GM19099 (cell line): ENCODE data around the gene NXPH4.

ENCODE experiments used
- POLR2A ChIP-seq: IDR thresholded peaks from 3 replicates; pipeline ENCODE4 v1.6.1; 2011; ENCODE audit warnings: low read depth; ENCODE audit not compliant: insufficient read length; ENCODE audit errors: extremely low read depth

The NXPH4 gene

DNA sequence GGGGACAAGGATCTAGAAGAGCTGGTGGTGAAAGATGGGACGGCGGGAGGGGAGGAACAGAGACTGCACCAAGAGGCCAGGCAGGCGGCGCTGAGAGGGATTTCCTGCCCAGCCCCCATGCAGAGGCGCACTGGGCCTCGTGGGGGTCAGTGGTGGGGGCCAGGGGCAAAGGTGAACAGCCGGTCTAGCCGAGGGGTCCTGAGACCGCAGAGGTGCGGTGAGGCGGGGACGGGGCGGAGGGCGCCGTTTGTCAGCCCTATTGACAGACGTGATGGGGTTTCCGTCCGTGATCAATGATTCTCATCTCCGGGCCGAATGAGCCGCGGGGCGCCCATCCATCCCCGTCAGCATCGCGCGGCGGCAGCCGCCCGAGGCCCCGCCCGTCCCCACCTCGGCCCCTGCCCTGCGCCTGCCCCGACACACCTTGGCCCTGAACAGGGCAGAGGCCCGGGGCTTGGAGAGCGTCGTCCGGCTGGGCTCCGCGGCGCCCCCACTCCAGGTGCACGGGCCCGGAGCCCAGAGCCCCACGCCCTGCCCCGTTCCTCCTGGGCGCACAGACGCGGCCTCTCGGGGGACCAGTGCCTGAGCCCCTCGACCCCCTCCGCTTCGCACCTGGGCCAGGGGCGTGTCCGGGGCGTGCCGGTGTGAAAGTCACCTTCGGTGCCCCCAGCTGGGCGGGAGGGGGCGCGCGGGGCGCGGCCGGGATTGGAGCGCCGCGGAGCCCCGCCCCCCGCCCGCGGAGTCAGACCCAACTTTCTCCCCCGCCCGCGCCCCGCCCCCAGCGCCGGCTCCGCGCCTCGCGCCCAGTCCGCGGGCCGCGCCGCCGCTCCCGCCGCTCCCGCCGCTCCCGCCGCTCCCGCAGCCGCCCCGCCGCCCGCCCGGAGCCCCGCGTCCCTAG is at the start of gene NXPH4:
TSS of gene NXPH4 (plus strand) at position 781 of the 898 bp plus-strand sequence. CDS start 176 bp downstream, outside the sequence.
- no peak for TF ChIP-seq POLR2A

DNA sequence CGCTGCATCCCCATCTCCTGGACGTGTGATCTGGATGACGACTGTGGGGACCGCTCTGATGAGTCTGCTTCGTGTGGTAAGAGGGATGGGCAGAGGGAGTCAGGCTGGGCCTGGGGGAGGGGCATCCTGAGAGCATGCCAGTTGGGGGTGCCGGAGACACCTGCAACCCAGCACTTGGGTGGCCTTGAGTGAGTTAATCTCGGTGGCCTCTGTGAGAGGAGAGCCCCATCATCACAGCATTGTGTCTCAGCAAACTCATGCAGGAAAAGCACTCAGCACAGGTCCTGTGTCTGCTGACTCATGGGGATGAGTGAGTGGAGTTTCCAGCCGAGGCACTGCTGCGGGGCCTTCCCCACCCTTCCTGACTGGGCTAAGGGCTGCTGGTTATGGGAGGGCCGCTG is 49.6 kb upstream of the NXPH4 start:
- TF ChIP-seq POLR2A, result no peak

DNA sequence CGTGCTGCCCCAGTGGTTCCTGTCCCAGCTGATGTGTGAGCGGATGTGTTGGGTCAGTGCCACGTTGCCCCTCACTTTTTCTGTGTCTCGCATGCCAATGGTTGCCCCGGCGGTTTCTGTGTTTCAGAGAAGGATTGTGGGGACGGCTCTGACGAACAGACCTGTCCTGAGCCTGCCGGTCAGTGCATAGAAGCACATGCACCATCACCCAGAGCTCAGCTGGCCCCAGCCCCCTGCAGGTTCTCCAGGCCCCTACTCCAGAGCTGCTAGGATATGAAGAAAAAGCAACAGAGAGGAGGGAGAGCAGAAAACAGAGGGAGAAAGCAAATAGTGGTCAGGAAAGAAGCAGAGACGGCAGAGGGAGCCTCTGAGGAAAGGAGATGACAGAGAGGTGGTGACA is 48.5 kb upstream of the NXPH4 start:
- TF ChIP-seq POLR2A, result no peak

DNA sequence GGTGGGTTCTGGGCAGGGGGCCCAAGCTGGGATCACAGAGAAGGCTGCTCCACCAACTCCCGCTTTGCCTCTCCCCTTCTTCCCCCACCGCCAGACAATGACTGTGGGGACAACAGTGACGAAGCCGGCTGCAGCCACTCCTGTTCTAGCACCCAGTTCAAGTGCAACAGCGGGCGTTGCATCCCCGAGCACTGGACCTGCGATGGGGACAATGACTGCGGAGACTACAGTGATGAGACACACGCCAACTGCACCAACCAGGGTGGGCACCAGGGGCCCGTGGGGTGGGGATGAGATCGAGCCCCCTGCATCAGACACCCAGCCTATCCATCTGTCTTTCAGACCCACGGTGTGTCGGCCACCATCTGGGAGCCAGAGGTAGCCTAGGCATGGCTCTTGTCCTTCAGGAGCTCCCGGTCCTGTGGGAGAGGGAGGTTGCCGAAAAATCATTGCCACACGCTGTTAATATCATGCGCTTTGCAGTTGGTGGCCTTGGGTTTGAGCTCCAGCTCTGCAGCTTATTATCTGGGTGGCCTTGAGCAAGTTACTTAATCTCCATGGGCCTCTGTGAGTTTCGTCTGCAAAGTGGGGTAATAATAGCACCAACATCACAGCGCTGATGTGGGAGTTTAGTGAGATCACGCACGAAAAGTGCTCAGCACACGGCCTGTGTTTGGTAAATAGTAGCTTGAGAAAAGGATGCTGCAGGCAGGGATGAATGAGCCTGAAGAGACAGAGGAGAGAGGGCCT is 47.4 kb upstream of the NXPH4 start:
- TF ChIP-seq POLR2A, result no peak

DNA sequence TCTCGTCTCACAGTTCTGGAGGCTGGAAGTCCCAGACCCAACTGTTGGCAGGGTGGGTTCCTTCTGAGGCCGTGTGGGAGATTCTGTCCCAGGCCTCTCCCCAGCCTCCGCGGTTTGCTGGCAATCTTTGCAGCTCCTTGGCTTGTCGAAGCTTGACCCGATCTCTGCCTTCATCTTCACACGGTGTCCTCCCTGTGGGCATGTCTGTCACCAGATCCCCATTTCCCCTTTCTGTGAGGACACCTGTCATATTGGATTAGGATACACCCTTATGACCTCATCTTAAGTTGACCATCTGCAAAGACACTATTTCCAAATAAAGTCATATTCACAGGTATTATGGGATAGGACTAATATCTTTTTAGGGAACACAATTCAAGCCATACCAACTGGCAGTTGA is 46.6 kb upstream of the NXPH4 start:
- TF ChIP-seq POLR2A, result no peak

DNA sequence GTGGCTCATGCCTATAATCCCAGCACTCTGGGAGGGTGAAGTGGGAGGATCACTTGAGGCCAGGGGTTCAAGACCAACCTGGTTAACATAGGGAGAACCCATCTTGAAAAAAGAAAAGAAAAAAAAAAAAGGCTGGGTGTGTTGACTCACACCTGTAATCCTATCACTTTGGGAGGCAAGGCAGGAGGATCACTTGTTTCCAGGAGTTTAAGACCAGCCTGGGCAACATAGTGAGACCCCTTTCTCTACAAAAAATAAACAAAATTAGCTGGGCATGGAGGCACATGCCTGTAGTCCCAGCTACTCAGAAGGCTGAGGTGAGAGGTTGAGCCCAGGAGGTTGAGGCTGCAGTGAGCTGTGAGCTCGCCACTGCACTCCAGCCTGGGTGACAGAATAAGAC is 46.2 kb upstream of the NXPH4 start:
- no peak for TF ChIP-seq POLR2A

DNA sequence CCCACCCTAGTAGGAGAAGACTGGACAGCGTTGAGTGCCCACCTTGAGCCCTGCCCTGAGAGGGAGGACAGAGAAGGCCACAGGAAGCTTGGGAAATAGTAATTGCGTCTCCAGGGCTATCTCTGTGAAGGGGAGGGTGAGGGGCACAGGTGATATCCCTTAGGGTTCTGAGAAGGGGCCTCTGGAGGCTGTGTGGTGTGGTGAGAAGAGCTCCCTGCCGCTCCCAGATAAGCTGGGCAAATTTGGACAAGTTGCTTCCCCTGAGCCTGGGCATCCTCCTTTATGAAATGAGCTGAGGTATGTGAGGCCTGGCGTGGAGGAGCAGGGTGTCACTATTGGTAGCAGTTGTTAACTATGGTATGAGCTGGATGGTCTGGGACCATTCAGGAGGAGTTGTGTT is 45.7 kb upstream of the NXPH4 start:
- no peak for TF ChIP-seq POLR2A

DNA sequence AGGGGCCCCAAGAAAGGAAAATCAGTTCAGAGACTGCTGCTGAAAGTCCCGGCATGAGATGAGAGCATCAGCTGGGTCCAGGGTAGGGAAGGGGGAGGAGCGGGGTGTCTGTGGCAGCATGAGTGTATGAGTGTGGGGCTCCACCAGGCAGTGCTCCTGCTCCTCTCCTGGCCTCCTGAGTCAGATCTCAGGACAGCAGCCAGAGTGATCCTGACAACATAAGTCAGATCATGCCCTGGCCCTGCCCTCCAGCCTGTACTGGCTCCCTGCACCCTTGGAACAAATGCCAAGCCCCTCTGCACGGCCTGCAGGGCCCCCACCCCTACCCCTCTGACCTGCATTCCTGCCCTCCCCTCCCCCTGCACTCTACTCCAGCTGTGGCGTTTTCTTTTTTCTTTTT is 44.9 kb upstream of the NXPH4 start:
- no peak for TF ChIP-seq POLR2A

DNA sequence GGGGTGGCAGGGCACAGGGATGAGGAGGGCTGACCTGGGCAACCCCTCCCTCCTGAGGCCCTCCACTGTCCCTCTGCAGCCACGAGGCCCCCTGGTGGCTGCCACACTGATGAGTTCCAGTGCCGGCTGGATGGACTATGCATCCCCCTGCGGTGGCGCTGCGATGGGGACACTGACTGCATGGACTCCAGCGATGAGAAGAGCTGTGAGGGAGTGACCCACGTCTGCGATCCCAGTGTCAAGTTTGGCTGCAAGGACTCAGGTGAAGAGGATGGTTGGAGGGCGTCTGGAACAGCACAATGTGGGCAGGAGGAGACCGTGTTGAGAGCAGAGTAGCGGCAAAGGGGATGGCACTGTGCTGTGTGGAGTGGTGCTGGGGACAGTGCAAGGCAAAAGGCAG is 43.5 kb upstream of the NXPH4 start:
- TF ChIP-seq POLR2A, result no peak

DNA sequence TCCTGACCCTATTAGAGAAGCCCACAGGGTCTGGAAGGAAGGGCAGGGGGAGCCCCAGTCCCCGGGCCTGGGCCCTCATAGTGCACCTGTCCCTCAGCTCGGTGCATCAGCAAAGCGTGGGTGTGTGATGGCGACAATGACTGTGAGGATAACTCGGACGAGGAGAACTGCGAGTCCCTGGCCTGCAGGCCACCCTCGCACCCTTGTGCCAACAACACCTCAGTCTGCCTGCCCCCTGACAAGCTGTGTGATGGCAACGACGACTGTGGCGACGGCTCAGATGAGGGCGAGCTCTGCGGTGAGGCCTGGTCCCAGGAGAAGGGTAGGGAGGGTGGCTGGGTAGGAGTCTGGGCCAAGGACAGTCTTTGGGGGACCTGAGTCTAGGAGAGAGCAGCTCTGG is 42.9 kb upstream of the NXPH4 start:
- no peak for TF ChIP-seq POLR2A

DNA sequence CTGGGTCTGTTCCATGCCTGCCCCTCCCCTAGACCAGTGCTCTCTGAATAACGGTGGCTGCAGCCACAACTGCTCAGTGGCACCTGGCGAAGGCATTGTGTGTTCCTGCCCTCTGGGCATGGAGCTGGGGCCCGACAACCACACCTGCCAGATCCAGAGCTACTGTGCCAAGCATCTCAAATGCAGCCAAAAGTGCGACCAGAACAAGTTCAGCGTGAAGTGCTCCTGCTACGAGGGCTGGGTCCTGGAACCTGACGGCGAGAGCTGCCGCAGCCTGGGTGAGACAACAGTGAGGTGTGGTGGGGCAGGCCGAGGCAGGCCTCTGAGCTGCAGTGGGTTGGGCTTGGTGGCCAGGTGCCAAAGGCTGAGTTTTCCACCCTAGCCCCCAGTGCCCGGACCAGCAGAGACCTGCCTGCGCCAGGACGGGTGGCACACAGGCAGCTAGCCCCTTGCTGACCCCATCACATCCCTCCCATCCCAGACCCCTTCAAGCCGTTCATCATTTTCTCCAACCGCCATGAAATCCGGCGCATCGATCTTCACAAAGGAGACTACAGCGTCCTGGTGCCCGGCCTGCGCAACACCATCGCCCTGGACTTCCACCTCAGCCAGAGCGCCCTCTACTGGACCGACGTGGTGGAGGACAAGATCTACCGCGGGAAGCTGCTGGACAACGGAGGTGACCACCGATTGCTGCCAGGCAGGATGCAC is 41.0 kb upstream of the NXPH4 start:
- no peak for TF ChIP-seq POLR2A

DNA sequence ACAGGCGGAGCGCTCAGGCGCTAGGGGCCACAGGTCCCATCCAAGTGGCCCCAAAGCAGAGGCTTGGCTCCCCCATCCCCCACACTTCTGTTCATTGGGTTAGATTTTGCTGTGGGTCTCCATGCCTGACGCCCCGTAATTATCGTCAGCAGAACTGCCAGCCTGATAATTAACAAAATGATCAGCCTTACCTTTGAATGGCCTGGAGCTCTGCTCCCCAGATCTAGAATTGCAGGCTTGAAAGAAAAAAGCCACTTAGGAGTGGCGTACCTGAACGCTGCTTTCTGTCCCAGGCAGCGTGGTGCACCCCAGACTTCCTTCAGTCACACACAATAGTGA is 40.5 kb upstream of the NXPH4 start:
- no peak for TF ChIP-seq POLR2A

DNA sequence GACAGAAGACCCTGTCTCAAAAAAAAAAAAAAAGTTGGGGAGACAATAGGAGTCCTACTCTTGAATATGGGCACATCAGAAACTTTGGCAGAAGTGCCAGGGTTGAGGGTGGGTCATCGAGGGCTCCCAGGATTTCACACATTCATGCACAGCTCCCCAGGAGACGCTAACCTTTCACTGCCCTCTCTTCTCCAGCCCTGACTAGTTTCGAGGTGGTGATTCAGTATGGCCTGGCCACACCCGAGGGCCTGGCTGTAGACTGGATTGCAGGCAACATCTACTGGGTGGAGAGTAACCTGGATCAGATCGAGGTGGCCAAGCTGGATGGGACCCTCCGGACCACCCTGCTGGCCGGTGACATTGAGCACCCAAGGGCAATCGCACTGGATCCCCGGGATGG is 39.7 kb upstream of the NXPH4 start:
- TF ChIP-seq POLR2A, result no peak

DNA sequence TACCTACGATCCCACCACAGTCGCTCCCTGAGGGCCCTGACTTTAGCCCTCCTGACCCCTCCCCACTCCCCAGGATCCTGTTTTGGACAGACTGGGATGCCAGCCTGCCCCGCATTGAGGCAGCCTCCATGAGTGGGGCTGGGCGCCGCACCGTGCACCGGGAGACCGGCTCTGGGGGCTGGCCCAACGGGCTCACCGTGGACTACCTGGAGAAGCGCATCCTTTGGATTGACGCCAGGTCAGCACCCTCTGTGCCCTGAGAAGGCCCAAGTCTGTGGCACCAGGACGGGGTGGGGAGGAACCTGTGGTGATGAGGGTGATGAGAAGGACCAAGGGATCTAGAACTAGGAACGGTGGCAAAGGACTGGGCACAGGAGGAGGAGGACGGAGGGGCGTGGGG is 39.2 kb upstream of the NXPH4 start:
- no peak for TF ChIP-seq POLR2A

DNA sequence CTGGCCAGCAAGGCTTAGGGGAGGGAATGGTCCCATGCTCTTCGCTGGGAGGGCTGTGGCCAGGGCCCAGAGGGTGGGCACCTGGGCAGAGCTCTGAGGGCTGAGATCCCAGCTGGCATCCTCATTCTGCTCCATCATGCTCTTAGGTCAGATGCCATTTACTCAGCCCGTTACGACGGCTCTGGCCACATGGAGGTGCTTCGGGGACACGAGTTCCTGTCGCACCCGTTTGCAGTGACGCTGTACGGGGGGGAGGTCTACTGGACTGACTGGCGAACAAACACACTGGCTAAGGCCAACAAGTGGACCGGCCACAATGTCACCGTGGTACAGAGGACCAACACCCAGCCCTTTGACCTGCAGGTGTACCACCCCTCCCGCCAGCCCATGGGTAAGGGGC is 38.4 kb upstream of the NXPH4 start:
- TF ChIP-seq POLR2A, result no peak
